GM12878 (cell line): ENCODE data around the gene GGN. TPM values are rescaled to one million over a fixed set of nuclear protein-coding genes. Genes with fewer than 3 reads are reported as not detected.

Experiments
- ATAC-seq: fragments of 200-7000 bp; cut with Tn5 transposase; 3 replicates; pipeline ENCODE4 v1.9.1; 2020; ENCODE audit warnings: mild to moderate bottlenecking, moderate library complexity
- BruUV-seq: library from RNA; stranded (reverse); fragments of 400-500 nt; replicated peaks from 2 replicates; lab custom pipeline; 2021; lab: Mats Ljungman, UMichigan
- CTCF ChIA-PET: fragments of 300-600 bp; sonication (Branson Sonifier 250); formaldehyde crosslinking; extraction: SDS; loops from one replicate; lab custom pipeline; 2021; ENCODE audit warnings: inconsistent platforms; lab: Yijun Ruan, JAX
- POLR2A ChIA-PET: fragments of 350-600 bp; formaldehyde crosslinking; extraction: SDS; loops from one replicate; lab custom pipeline; 2021; ENCODE audit warnings: inconsistent platforms; lab: Charles Lee
- RAD21 ChIA-PET: fragments of 300-600 bp; sonication (Branson Sonifier 250); formaldehyde crosslinking; loops from one replicate; lab custom pipeline; 2023; ENCODE audit warnings: antibody characterized with exemption; ENCODE audit not compliant: unreplicated experiment; lab: Charles Lee
- SMC1A ChIA-PET: fragments of 300-600 bp; sonication (Branson Sonifier 250); formaldehyde crosslinking; loops from one replicate; lab custom pipeline; 2023; ENCODE audit not compliant: unreplicated experiment, uncharacterized antibody; lab: Charles Lee
- DNase-seq: peaks from one replicate; pipeline ENCODE4 v3.0.0-alpha.2; 2011; ENCODE audit warnings: low read depth, low spot score
- FAIRE-seq: peaks from 3 replicates; lab custom pipeline; 2011; peaks lifted over from hg19 to GRCh38; lab: Jason Lieb, UNC
- H2AFZ ChIP-seq: 2 replicates; pipeline ENCODE4 v1.6.0; 2011; ENCODE audit warnings: low read depth, low read length, control low read depth; ENCODE audit not compliant: control insufficient read depth
- H3K27ac ChIP-seq: 2 replicates; pipeline ENCODE4 v1.5.1; 2011; ENCODE audit warnings: control low read depth; ENCODE audit not compliant: control insufficient read depth, insufficient read depth
- H3K27me3 ChIP-seq, 2 experiments: replicated peaks in 1 of 2; 2 replicates each; pipeline versions ENCODE4 v1.6.0 to v1.6.1; 2011; ENCODE audit warnings: low read length in 1 of 2; ENCODE audit not compliant: control insufficient read depth in 2 of 2, insufficient read depth in 2 of 2
- H3K36me3 ChIP-seq, 2 experiments: 2 replicates each; pipeline ENCODE4 v1.5.1; 2011; ENCODE audit warnings: low read length in 1 of 2; ENCODE audit not compliant: control insufficient read depth in 2 of 2, insufficient read depth in 2 of 2
- H3K4me1 ChIP-seq: 2 replicates; pipeline ENCODE4 v1.6.1; 2011; ENCODE audit warnings: mild to moderate bottlenecking, low read length, moderate library complexity, mixed read lengths; ENCODE audit not compliant: control insufficient read depth, insufficient read depth
- H3K4me2 ChIP-seq: 2 replicates; pipeline ENCODE4 v1.6.0; 2011; ENCODE audit warnings: control low read depth; ENCODE audit not compliant: control insufficient read depth, insufficient read depth
- H3K4me3 ChIP-seq: fragments of 200-600 bp; sonication (generic); 2 replicates; pipeline ENCODE4 v1.5.1; 2016
- H3K79me2 ChIP-seq: 2 replicates; pipeline ENCODE4 v1.6.0; 2011; ENCODE audit warnings: low read length; ENCODE audit not compliant: control insufficient read depth, insufficient read depth
- H3K9ac ChIP-seq: 2 replicates; pipeline ENCODE4 v1.8.0; 2011; ENCODE audit warnings: low read length, control low read depth, mixed read lengths; ENCODE audit not compliant: control insufficient read depth, insufficient read depth
- H3K9me3 ChIP-seq: replicated peaks from 3 replicates; pipeline ENCODE4 v1.5.1; 2011; ENCODE audit warnings: mild to moderate bottlenecking, low read length; ENCODE audit not compliant: control insufficient read depth, insufficient read depth
- H4K20me1 ChIP-seq: 2 replicates; pipeline ENCODE4 v1.6.0; 2011; ENCODE audit not compliant: control insufficient read depth, insufficient read depth
- CEBPB ChIP-seq, 2 experiments: fragments of 150-350 bp in 1 of 2; IDR thresholded peaks; 2 replicates each; pipeline ENCODE4 v1.6.1; 2012 to 2014; ENCODE audit warnings: low read depth in 2 of 2, low read length in 2 of 2, borderline replicate concordance in 1 of 2, inconsistent platforms in 1 of 2
- CUX1 ChIP-seq: IDR thresholded peaks from 2 replicates; pipeline ENCODE4 v1.6.1; 2012; ENCODE audit warnings: improper control_type of control experiment, low read depth, low read length; ENCODE audit not compliant: insufficient replicate concordance
- DPF2 ChIP-seq: fragments of 450-650 bp; IDR thresholded peaks from 2 replicates; pipeline ENCODE4 v1.6.1; 2017; ENCODE audit warnings: mild to moderate bottlenecking
- MTA3 ChIP-seq: IDR thresholded peaks from 2 replicates; pipeline ENCODE4 v1.6.1; 2012; ENCODE audit warnings: low read length, inconsistent platforms, borderline replicate concordance
- NBN ChIP-seq: fragments of 450-650 bp; IDR thresholded peaks from 2 replicates; pipeline ENCODE4 v1.6.1; 2016
- PRDM15 ChIP-seq: fragments of 450-650 bp; formaldehyde crosslinking; IDR thresholded peaks from 2 replicates; pipeline ENCODE4 v1.4.0; 2020; ENCODE audit warnings: mild to moderate bottlenecking, moderate library complexity
- RB1 ChIP-seq: fragments of 450-650 bp; formaldehyde crosslinking; IDR thresholded peaks from 2 replicates; pipeline ENCODE4 v1.6.1; 2017; ENCODE audit warnings: mild to moderate bottlenecking, borderline replicate concordance
- SMAD1 ChIP-seq: fragments of 450-650 bp; IDR thresholded peaks from 2 replicates; pipeline ENCODE4 v1.6.1; 2018; ENCODE audit warnings: mild to moderate bottlenecking, low read depth; ENCODE audit not compliant: partially characterized antibody
- SMARCA5 ChIP-seq: fragments of 450-650 bp; IDR thresholded peaks from 2 replicates; pipeline ENCODE4 v1.6.1; 2017; ENCODE audit warnings: mild to moderate bottlenecking
- SP1 ChIP-seq: IDR thresholded peaks from one replicate; pipeline ENCODE4 v1.6.1; 2011; ENCODE audit warnings: low read depth, low read length
- TAF1 ChIP-seq: IDR thresholded peaks from 2 replicates; pipeline ENCODE4 v1.6.1; 2011; ENCODE audit warnings: mild to moderate bottlenecking, low read depth, low read length, borderline replicate concordance
- ZBTB4 ChIP-seq: fragments of 450-650 bp; formaldehyde crosslinking; IDR thresholded peaks from 2 replicates; pipeline ENCODE4 v1.4.0; 2022; ENCODE audit warnings: mild to moderate bottlenecking, moderate library complexity
- ZNF24 ChIP-seq: fragments of 450-650 bp; IDR thresholded peaks from 2 replicates; pipeline ENCODE4 v1.6.1; 2017; ENCODE audit warnings: antibody characterized with exemption, mild to moderate bottlenecking
- WGBS: methylation state at CpG from one replicate; pipeline ENCODE4 v1.1.6; 2016; ENCODE audit warnings: low lambda C conversion rate; ENCODE audit not compliant: insufficient replicate concordance, insufficient coverage; ENCODE audit errors: missing lambda C conversion rate; 5-methylcytosine and 5-hydroxymethylcytosine counted together
- in situ Hi-C: fragments of 300-500 bp; cut with MboI; formaldehyde crosslinking; loops from 9 replicates; pipeline ENCODE4 v1.14.3; 2018; ENCODE audit warnings: mixed read lengths
- intact Hi-C: fragments of 100-400 bp; cut with micrococcal nuclease; formaldehyde crosslinking; loops from one replicate; pipeline ENCODE4 v1.14.2; 2022; ENCODE audit not compliant: unreplicated experiment
- polyA plus RNA-seq, 11 experiments: library from polyadenylated mRNA; depleted of rRNA in 4 of 11; unstranded in 6 of 11; stranded (reverse) in 5 of 11; fragments of >200 nt; fragmentation: Nextera tagmentation in 4 of 11; fragmentation: Illumina TruSeq in 1 of 11; extraction: Ambion mirVana in 4 of 11; extraction: Trizol in 1 of 11; gene quantifications; 1 replicate in 1 of 11; 2 replicates in 10 of 11; pipeline versions ENCODE4 v1.2.1 to v1.2.3, GENCODE V29; 2011 to 2016; ENCODE audit warnings: inconsistent platforms in 2 of 11, missing spikeins in 2 of 11, low read depth in 1 of 11
- total RNA-seq, 4 experiments: library from RNA; depleted of rRNA in 3 of 4; stranded (reverse); fragments of >200 nt in 3 of 4; fragmentation: Illumina TruSeq in 1 of 4; extraction: Trizol in 1 of 4; gene quantifications; 2 replicates each; pipeline versions ENCODE4 v1.2.1 to v1.2.3, GENCODE V29; 2013 to 2021

Gene GGN
- total and polyA plus RNA-seq, 10 of the 15 experiments (the other 5 are each of a cell fraction or from before 2014, with no cell fraction given), result not detected

- Histone ChIP-seq H3K9ac (no peak overlapping the region), H3K27ac (no peak overlapping the region), H2AFZ (no peak overlapping the region), H3K36me3 (no peaks in the 10 kb centered on the region), H3K4me2 (no peak overlapping the region), H3K27me3 (no peaks in the 10 kb centered on the region; a peak in 1 of 4 replicates), H3K79me2 (no peaks in the 10 kb centered on the region), H3K9me3 (no peaks in the 10 kb centered on the region), H3K4me1 (peaks cover 16% of the 10 kb centered on the region), H4K20me1 (no peaks in the 10 kb centered on the region), H3K4me3 (no peak overlapping the region)
- in situ Hi-C loops, result loop anchor here (25.0 kb wide), 1 partner anchor 213 kb away; the partner anchor contains the start of gene ACTN4
- SMC1A ChIA-PET, result no interaction called here
- WGBS, result 34% methylated on average over 5 of the region's 5 CpGs
- BruUV-seq, result no TSS peak
- DNase-seq, result no peak
- POLR2A ChIA-PET, result interaction anchor here (0.6 kb wide), 1 partner anchor 238 kb away, joined by 4 read pairs; no protein-coding TSS in a partner anchor
- RAD21 ChIA-PET, result interaction anchor here (0.7 kb wide), 1 partner anchor 21 kb away, joined by 3 read pairs; no protein-coding TSS in a partner anchor
- no peak for ATAC-seq
- CTCF ChIA-PET, result interaction anchor here (2.1 kb wide), 1 partner anchor 22 kb away, joined by 9 read pairs; the partner anchor contains the start of gene FAM98C
- intact Hi-C loops, result no loop called here
- no peak for FAIRE-seq
- TF ChIP-seq CUX1, result no peak
- no peak for TF ChIP-seq PRDM15 (CRISPR knock-in tag)
- no peak for TF ChIP-seq TAF1
- no peak for TF ChIP-seq SMARCA5
- no peak for TF ChIP-seq ZBTB4 (CRISPR knock-in tag)
- no peak for TF ChIP-seq ZNF24
- TF ChIP-seq NBN, result no peak
- TF ChIP-seq SP1, result no peak
- no peak for TF ChIP-seq SMAD1
- TF ChIP-seq RB1, result no peak
- no peak for TF ChIP-seq DPF2
- TF ChIP-seq CEBPB (IDR thresholded peaks at IDR 0.05; ENCODE audit: borderline replicate concordance in 1 of 2, low read depth in 2 of 2, low read length in 2 of 2), result no peak
- no peak for TF ChIP-seq MTA3
These were observed 36.4 kb upstream of the GGN start for GRCh38 chr19:38424272-38424671.
